BLaER1 (cell line): ENCODE results near the gene MAP3K7CL.

Experiments used
- H3K27ac ChIP-seq: shearing (Covaris generic); formaldehyde crosslinking; 2 replicates; pipeline ENCODE4 v1.8.1; 2022
- H3K27me3 ChIP-seq: shearing (Covaris generic); formaldehyde crosslinking; 2 replicates; pipeline ENCODE4 v1.8.1; 2022
- H3K36me3 ChIP-seq: shearing (Covaris generic); formaldehyde crosslinking; 2 replicates; pipeline ENCODE4 v1.8.1; 2022
- H3K4me1 ChIP-seq: shearing (Covaris generic); formaldehyde crosslinking; 2 replicates; pipeline ENCODE4 v1.8.1; 2022
- H3K4me2 ChIP-seq: shearing (Covaris generic); formaldehyde crosslinking; 2 replicates; pipeline ENCODE4 v1.8.1; 2022
- H3K4me3 ChIP-seq: shearing (Covaris generic); formaldehyde crosslinking; 2 replicates; pipeline ENCODE4 v1.8.1; 2022
- H3K9ac ChIP-seq: shearing (Covaris generic); formaldehyde crosslinking; 2 replicates; pipeline ENCODE4 v1.8.1; 2022
- H3K9me3 ChIP-seq: shearing (Covaris generic); formaldehyde crosslinking; 2 replicates; pipeline ENCODE4 v1.8.1; 2022
- H4K20me1 ChIP-seq: shearing (Covaris generic); formaldehyde crosslinking; 2 replicates; pipeline ENCODE4 v1.8.1; 2022
- Cebpa-rat ChIP-seq: shearing (Covaris generic); IDR thresholded peaks from 2 replicates; pipeline ENCODE4 v1.8.1; 2022

Gene MAP3K7CL

DNA sequence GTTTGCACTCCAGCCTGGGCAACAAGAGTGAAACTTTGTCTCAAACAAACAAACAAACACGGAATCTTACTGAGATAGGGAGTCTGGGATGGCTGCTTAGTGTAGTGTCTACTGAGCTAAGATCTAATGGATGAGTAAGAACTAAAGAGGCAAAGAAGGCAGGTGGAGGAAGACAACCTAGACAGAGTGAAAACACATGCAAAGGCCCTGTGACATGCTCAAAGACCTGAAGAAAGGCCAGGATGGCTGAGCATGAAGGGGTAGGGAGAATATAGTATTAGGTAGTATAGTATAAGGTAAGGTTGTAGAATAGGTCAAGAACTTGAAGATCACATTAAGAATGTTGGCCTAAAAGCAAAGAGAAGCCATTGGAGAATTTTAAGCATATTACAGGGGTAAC lies 49.1 kb downstream of the MAP3K7CL start:
- H3K4me1 ChIP-seq, result peaks cover 8% of the 10 kb centered on the region
- no peaks in the 10 kb centered on the region for H4K20me1 ChIP-seq
- H3K9ac ChIP-seq, result no peak overlapping the region
- H3K27me3 ChIP-seq, result no peaks in the 10 kb centered on the region
- H3K4me3 ChIP-seq, result no peak overlapping the region
- no peak for TF ChIP-seq Cebpa-rat
- no peaks in the 10 kb centered on the region for H3K36me3 ChIP-seq
- no peak overlapping the region for H3K27ac ChIP-seq
- H3K9me3 ChIP-seq, result no peaks in the 10 kb centered on the region
- H3K4me2 ChIP-seq, result no peak overlapping the region

DNA sequence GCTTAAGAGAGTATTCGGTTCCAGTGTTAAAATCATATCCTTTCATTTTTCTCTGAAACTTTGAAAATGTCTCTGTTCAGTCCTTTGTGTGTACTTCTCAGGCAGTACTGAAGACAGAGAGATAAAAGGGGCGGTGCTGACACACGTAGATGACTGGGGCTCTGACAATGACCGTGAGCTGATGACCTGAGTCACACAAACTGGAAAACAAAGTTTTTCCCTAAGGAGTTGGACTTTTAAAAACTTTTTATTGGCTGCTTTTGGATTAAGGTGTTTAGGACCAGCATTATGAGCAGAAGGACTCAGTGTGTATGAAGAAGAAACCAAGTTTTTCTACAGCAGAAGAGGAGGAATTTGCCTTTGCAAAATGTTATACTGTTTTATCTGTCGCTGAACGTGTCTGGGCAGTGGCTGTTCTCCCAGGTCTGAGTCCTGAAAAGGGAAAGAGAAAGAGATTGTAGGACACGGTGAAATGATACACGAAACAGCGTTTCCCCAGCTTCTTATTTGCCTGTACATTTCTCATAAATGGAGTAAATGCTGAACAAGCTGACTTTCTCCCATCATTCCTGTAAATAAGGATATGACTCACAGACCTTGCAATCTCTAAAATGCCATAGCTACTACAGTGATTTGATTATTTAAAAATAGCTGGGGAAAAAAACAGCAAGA lies 51.5 kb downstream of the MAP3K7CL start:
- no peak for TF ChIP-seq Cebpa-rat
- Histone ChIP-seq H3K4me1 (peaks cover under 1% of the 10 kb centered on the region), H3K9me3 (peaks cover 7% of the 10 kb centered on the region; the same call in 1 of the 2 replicates), H3K36me3 (no peaks in the 10 kb centered on the region), H3K27ac (no peak overlapping the region), H3K4me2 (no peak overlapping the region), H3K4me3 (no peak overlapping the region), H3K9ac (no peak overlapping the region), H3K27me3 (no peaks in the 10 kb centered on the region), H4K20me1 (no peaks in the 10 kb centered on the region)

DNA sequence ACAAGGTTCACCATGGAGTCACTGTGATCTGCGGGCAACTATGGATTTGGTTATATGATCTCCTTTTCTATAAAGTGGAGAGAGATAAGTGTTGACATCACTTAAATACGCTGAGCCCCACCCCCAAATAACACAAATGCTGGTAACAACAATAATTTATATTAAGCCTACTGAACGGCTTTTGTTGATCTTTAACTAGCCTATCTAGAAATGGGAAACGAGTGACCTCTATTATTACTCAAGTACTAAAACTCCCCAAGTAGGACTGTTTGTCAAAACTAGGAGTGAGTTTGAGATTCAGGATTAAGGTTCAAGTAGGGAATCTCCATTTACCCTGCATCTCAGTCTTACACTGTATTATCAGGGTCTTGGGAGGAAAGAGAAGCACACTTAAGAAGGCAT lies 52.2 kb downstream of the MAP3K7CL start:
- Histone ChIP-seq H3K27me3 (no peaks in the 10 kb centered on the region), H4K20me1 (no peaks in the 10 kb centered on the region), H3K36me3 (no peaks in the 10 kb centered on the region), H3K9ac (no peak overlapping the region), H3K4me2 (no peak overlapping the region), H3K9me3 (peaks cover 7% of the 10 kb centered on the region; the same call in 1 of the 2 replicates), H3K4me1 (no peaks in the 10 kb centered on the region; the same call in 1 of the 2 replicates), H3K27ac (no peak overlapping the region), H3K4me3 (no peak overlapping the region)
- no peak for TF ChIP-seq Cebpa-rat

DNA sequence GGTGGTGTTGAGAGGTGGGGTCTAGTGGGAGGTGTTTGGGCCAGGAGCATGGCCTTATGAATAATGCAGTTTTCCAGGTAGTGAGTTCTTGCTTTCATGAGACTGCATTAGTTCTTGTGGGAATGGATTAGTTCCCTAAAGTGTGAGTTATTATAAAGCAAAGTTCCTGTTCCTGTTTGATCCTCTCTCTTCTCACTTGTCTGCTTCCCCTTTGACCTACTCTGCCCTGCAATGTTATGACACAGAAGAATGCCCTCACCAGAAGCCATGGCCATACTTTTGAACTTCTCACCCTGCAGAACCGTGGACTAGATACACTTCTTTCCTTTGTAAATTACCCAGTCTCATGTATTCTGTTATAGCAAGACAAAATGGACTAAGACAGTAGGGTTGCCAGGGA lies 53.6 kb downstream of the MAP3K7CL start:
- no peak overlapping the region for H3K4me3 ChIP-seq
- H3K36me3 ChIP-seq, result no peaks in the 10 kb centered on the region
- H4K20me1 ChIP-seq, result no peaks in the 10 kb centered on the region
- TF ChIP-seq Cebpa-rat, result no peak
- H3K4me2 ChIP-seq, result no peak overlapping the region
- peaks cover 7% of the 10 kb centered on the region; the same call in 1 of the 2 replicates for H3K9me3 ChIP-seq
- H3K27me3 ChIP-seq, result no peaks in the 10 kb centered on the region
- no peak overlapping the region for H3K27ac ChIP-seq
- H3K9ac ChIP-seq, result no peak overlapping the region
- H3K4me1 ChIP-seq, result no peaks in the 10 kb centered on the region; the same call in 1 of the 2 replicates

DNA sequence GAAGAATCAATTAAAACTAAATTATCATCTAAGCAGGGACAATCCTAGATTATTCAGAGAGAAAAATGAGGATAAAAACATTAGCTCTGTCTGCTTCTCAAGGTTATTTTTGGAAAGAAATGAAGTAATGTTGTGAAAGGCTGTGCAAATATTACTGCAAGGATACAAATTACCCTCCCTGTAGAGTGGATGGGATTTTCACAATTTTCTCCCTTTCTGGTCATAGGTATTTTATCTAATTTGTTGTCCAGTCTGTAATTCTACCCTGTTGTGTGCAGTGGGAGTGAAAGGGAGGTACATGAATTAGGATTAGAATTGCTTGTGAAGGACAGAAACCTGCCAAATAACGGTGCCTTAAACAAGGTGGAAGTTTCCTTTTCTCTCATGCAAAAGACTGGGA lies 54.7 kb downstream of the MAP3K7CL start:
- Histone ChIP-seq H3K36me3 (no peaks in the 10 kb centered on the region), H3K27me3 (no peaks in the 10 kb centered on the region), H3K4me3 (no peak overlapping the region), H3K27ac (no peak overlapping the region), H4K20me1 (no peaks in the 10 kb centered on the region), H3K4me2 (no peak overlapping the region), H3K9me3 (peaks cover 7% of the 10 kb centered on the region; the same call in 1 of the 2 replicates), H3K4me1 (no peaks in the 10 kb centered on the region; the same call in 1 of the 2 replicates), H3K9ac (no peak overlapping the region)
- TF ChIP-seq Cebpa-rat, result no peak

DNA sequence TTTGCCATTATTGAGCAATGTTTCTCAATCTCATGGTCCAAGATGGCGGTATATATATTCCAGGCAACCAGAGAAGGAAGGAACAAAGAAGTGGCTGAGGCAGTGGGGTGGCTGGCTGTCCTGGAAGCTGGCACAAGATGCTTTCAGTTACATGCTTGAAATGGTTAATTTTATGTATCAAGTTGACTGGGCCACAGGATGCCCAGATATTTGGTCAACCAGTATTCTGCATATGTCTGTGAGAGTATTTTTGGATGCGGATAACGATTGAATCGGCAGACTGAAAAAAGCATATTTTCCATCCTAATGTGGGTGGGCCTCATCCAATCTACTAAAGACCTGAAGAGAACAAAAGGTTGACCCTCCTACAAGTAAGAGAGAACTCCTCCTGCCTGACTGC lies 55.2 kb downstream of the MAP3K7CL start:
- H4K20me1 ChIP-seq, result no peaks in the 10 kb centered on the region
- no peak overlapping the region for H3K27ac ChIP-seq
- TF ChIP-seq Cebpa-rat, result no peak
- H3K9ac ChIP-seq, result no peak overlapping the region
- H3K9me3 ChIP-seq, result peaks cover 7% of the 10 kb centered on the region; the same call in 1 of the 2 replicates
- H3K4me3 ChIP-seq, result no peak overlapping the region
- no peak overlapping the region for H3K4me2 ChIP-seq
- H3K4me1 ChIP-seq, result no peaks in the 10 kb centered on the region; the same call in 1 of the 2 replicates
- H3K27me3 ChIP-seq, result no peaks in the 10 kb centered on the region
- H3K36me3 ChIP-seq, result no peaks in the 10 kb centered on the region

DNA sequence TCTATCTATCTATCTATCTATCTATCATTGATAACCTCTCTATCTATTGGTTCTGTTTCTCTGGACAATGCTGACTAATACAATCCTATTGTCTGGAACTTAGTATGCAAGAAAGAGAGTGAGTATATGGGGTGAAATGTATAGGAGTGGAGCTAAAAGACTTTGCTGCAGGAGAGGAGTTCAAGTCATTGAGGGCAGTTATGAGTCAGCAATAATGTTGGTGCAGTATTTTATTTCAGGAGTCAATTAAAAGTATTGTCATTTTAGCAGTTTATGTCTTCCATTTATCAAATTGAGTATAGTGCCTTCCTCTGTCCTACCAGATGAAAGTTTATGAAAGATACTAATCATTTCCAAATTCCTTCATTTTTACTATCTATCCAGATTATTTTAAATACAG lies 55.8 kb downstream of the MAP3K7CL start:
- H3K4me3 ChIP-seq, result no peak overlapping the region
- H3K9ac ChIP-seq, result no peak overlapping the region
- H3K36me3 ChIP-seq, result no peaks in the 10 kb centered on the region
- H3K27ac ChIP-seq, result no peak overlapping the region
- no peaks in the 10 kb centered on the region; the same call in 1 of the 2 replicates for H3K4me1 ChIP-seq
- no peaks in the 10 kb centered on the region for H4K20me1 ChIP-seq
- H3K27me3 ChIP-seq, result no peaks in the 10 kb centered on the region
- H3K4me2 ChIP-seq, result no peak overlapping the region
- H3K9me3 ChIP-seq, result peaks cover 7% of the 10 kb centered on the region; the same call in 1 of the 2 replicates
- TF ChIP-seq Cebpa-rat, result no peak

DNA sequence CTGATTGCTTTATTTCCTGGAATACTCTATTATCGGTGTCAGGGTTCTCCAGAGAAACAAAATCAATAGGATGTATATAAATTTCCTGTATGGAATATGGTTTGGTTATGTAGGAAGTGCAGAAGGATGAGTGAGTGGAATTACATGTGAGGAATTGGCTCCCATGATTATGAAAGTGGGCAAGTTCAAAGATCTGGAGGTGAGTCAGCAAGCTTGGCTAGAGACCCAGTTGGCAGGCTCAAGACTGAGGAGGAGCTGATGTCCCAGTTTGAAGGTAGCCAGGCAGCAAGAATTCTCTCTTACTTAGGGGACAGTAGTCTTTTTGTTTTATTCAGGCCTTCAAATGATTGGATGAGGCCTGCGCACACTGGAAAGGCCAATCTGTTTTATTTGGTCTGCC lies 57.5 kb downstream of the MAP3K7CL start:
- no peaks in the 10 kb centered on the region for H3K36me3 ChIP-seq
- H4K20me1 ChIP-seq, result no peaks in the 10 kb centered on the region
- no peak overlapping the region for H3K9ac ChIP-seq
- no peak overlapping the region for H3K4me2 ChIP-seq
- TF ChIP-seq Cebpa-rat, result no peak
- H3K27me3 ChIP-seq, result no peaks in the 10 kb centered on the region
- H3K27ac ChIP-seq, result no peak overlapping the region
- H3K4me1 ChIP-seq, result no peaks in the 10 kb centered on the region; the same call in 1 of the 2 replicates
- peaks cover 7% of the 10 kb centered on the region; the same call in 1 of the 2 replicates for H3K9me3 ChIP-seq
- H3K4me3 ChIP-seq, result no peak overlapping the region

DNA sequence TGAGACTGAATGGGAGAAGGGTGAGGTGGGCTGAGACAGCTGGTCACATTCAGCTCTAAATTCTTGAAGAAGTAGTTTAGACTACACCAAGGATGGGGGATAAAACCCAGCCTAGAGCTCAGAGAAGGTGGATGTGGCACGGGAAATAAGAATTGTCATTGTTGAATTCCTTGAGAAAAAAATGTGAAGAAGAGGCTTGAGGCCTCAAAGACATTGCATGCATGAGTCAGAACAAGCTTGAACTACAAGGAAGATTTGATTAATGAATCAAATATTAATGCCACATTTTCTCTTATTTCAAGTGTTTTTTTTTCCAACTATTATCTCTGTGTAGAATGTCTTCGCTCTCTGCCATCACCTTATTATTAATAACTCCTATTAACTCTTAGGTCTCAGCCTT lies 58.9 kb downstream of the MAP3K7CL start:
- Histone ChIP-seq H3K4me1 (no peaks in the 10 kb centered on the region), H3K4me3 (no peak overlapping the region), H3K9me3 (peaks cover 7% of the 10 kb centered on the region; the same call in 1 of the 2 replicates), H4K20me1 (no peaks in the 10 kb centered on the region), H3K9ac (no peak overlapping the region), H3K36me3 (no peaks in the 10 kb centered on the region), H3K27me3 (no peaks in the 10 kb centered on the region), H3K27ac (no peak overlapping the region), H3K4me2 (no peak overlapping the region)
- TF ChIP-seq Cebpa-rat, result no peak

DNA sequence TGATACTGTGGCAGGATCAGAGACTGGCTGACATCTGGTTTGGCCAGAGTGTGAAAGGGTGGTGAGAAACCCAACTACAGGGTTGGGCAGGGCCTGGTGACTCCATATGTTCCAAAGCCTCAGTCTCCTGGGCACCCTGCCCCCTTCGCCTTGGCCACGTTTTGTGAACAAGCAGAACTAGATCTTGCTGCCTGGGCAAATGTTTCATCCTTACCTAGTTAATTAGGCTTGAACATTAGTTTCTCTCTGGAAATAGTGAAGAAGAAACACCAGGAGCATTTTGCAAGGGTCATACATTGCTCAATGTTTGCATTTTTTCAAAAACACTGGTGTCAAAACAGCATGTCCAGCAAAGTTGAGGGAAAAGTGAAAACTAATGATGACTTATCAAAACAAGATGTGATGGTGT lies 60.5 kb downstream of the MAP3K7CL start:
- no peak overlapping the region for H3K27ac ChIP-seq
- H3K9ac ChIP-seq, result no peak overlapping the region
- H3K27me3 ChIP-seq, result no peaks in the 10 kb centered on the region
- H3K4me1 ChIP-seq, result peaks cover under 1% of the 10 kb centered on the region; the same call in 1 of the 2 replicates
- no peaks in the 10 kb centered on the region for H3K36me3 ChIP-seq
- no peak for TF ChIP-seq Cebpa-rat
- H3K4me3 ChIP-seq, result no peak overlapping the region
- no peaks in the 10 kb centered on the region for H4K20me1 ChIP-seq
- H3K9me3 ChIP-seq, result no peaks in the 10 kb centered on the region
- H3K4me2 ChIP-seq, result no peak overlapping the region

DNA sequence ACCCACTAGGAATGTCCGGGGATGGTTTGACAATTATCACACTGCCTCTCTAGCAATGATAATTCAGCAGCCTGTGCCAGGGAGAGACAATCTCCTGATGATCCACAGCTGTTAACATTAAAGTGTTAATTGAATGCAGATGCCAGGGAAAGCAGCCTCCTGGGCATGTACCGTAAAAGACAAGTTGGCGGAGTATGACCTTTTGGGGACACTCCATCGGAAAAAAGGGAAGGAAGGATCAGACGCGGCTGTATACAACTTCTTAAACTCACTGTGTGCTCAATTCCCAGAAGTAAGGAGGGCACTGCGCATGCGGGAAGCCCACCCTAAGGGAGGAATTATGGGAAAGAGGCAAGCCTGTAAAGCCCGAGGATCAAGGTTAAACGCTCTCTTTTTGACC lies 62.6 kb downstream of the MAP3K7CL start:
- no peak overlapping the region for H3K4me2 ChIP-seq

More for the DNA sequence above, 62.6 kb downstream of the MAP3K7CL start:
- H3K27me3 ChIP-seq, result no peaks in the 10 kb centered on the region
- no peak overlapping the region for H3K27ac ChIP-seq
- H3K4me3 ChIP-seq, result no peak overlapping the region
- H3K9ac ChIP-seq, result no peak overlapping the region
- H3K4me1 ChIP-seq, result peaks cover 11% of the 10 kb centered on the region
- no peaks in the 10 kb centered on the region for H3K36me3 ChIP-seq
- H3K9me3 ChIP-seq, result peaks cover 11% of the 10 kb centered on the region; the same call in 1 of the 2 replicates
- H4K20me1 ChIP-seq, result no peaks in the 10 kb centered on the region
- TF ChIP-seq Cebpa-rat, result no peak
